Ectodermal cell (in vitro differentiated cells): ENCODE data around the gene TOX2.

Experiments
- H3K27ac ChIP-seq: 2 replicates; pipeline ENCODE4 v1.7.0; 2013; ENCODE audit warnings: mild to moderate bottlenecking, low read depth, low read length; ENCODE audit not compliant: insufficient read depth, poor library complexity, severe bottlenecking
- H3K27me3 ChIP-seq: 2 replicates; pipeline ENCODE4 v1.7.0; 2013; ENCODE audit warnings: mild to moderate bottlenecking, low read length; ENCODE audit not compliant: insufficient read depth, control insufficient read depth, poor library complexity, severe bottlenecking
- H3K36me3 ChIP-seq: one replicate; pipeline ENCODE4 v1.7.0; 2013; ENCODE audit warnings: low read length; ENCODE audit not compliant: control insufficient read depth, insufficient read depth
- H3K4me1 ChIP-seq: one replicate; pipeline ENCODE4 v1.7.0; 2013; ENCODE audit warnings: low read length; ENCODE audit not compliant: control insufficient read depth, insufficient read depth
- H3K4me3 ChIP-seq: 2 replicates; pipeline ENCODE4 v1.7.0; 2013; ENCODE audit warnings: low read depth, low read length, control low read depth; ENCODE audit not compliant: insufficient read depth
- H3K9me3 ChIP-seq: 2 replicates; pipeline ENCODE4 v1.7.0; 2013; ENCODE audit warnings: mild to moderate bottlenecking, low read length, moderate library complexity; ENCODE audit not compliant: control insufficient read depth
- WGBS, 2 experiments: methylation state at CpG; one replicate each; pipeline ENCODE4 v1.1.7; 2013; ENCODE audit warnings: missing lambda C conversion rate in 2 of 2; 5-methylcytosine and 5-hydroxymethylcytosine counted together

TOX2 gene

GRCh38 chr20:43900496-43900895 lies 14.2 kb upstream of the TOX2 start:
- H3K36me3 ChIP-seq = no peaks in the 10 kb centered on the region
- no peaks in the 10 kb centered on the region for H3K27me3 ChIP-seq
- peaks cover 38% of the 10 kb centered on the region for H3K4me1 ChIP-seq
- H3K4me3 ChIP-seq = no peak overlapping the region
- 18 to 21% methylated on average over 4 of the region's 4 CpGs for WGBS, 2 experiments
- no peaks in the 10 kb centered on the region for H3K9me3 ChIP-seq
- H3K27ac ChIP-seq = no peak overlapping the region

- Histone ChIP-seq H3K4me3 (no peak overlapping the region), H3K4me1 (peaks cover 38% of the 10 kb centered on the region), H3K36me3 (no peaks in the 10 kb centered on the region), H3K27me3 (no peaks in the 10 kb centered on the region), H3K27ac (no peak overlapping the region), H3K9me3 (no peaks in the 10 kb centered on the region)
- 95 to 96% methylated on average over 3 of the region's 3 CpGs for WGBS, 2 experiments
Observed at GRCh38 chr20:43901296-43901695, 13.4 kb upstream of the TOX2 start.

DNA sequence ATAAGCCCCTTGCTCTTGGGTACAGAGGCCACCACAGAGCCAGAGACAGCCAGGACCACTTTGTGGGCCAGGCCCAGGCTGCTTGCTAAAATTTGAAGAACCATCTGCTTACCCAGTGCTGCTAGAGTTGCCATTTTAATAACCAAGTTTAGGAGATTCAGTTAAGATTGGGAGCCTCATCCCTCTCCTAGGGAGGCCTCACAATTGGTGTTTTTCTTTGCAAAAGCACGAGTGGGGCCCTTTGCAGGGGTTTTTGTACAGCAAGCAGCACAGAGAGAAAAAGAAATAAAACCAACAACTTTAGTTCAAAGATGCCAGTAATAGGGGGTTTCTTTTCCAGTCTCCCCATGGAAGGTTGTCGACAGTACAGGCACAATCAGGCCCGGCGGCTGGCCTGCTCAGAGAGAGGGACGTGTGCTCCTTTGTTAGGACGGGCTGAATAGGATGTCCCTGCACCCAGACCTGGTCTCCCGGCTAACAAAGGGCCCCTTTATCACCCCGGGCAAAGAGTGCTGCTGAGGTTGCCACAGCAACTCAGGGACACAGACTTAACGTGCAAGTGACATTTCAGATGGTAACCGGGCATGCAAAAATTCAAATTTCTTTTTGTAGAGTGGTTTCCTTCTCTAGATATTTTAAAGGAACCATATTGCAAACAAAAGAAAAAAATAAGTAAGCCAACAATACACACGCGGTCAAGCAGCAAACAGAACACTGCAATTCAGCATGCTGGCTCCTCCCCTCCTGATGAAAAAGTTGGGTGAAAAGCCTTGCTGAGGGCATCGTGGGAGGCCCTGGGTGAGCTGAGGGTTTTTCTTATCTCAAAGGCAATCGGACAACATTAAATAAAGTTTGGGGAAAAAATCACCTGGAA lies 10.5 kb upstream of the TOX2 start:
- Histone ChIP-seq H3K9me3 (no peaks in the 10 kb centered on the region), H3K27me3 (no peaks in the 10 kb centered on the region), H3K36me3 (no peaks in the 10 kb centered on the region), H3K4me1 (peaks cover 37% of the 10 kb centered on the region), H3K4me3 (no peak overlapping the region), H3K27ac (peak overlapping the region; percentile 92)
- 18 to 23% methylated on average over 13 to 14 of the region's 14 CpGs for WGBS, 2 experiments

- Histone ChIP-seq H3K27me3 (no peaks in the 10 kb centered on the region), H3K36me3 (no peaks in the 10 kb centered on the region), H3K4me3 (no peak overlapping the region), H3K4me1 (peaks cover 31% of the 10 kb centered on the region), H3K27ac (no peak overlapping the region), H3K9me3 (no peaks in the 10 kb centered on the region)
- 89% methylated on average over 8 of the region's 8 CpGs for WGBS, 2 experiments
Observed at GRCh38 chr20:43904827-43905177, 9.8 kb upstream of the TOX2 start.

GRCh38 chr20:43906505-43907034 lies 8.1 kb upstream of the TOX2 start:
- Histone ChIP-seq H3K27ac (no peak overlapping the region), H3K36me3 (no peaks in the 10 kb centered on the region), H3K4me3 (no peak overlapping the region), H3K4me1 (peaks cover 20% of the 10 kb centered on the region), H3K27me3 (no peaks in the 10 kb centered on the region), H3K9me3 (no peaks in the 10 kb centered on the region)
- WGBS, 2 experiments = 92 to 93% methylated on average over 1 to 2 of the region's 2 CpGs

DNA sequence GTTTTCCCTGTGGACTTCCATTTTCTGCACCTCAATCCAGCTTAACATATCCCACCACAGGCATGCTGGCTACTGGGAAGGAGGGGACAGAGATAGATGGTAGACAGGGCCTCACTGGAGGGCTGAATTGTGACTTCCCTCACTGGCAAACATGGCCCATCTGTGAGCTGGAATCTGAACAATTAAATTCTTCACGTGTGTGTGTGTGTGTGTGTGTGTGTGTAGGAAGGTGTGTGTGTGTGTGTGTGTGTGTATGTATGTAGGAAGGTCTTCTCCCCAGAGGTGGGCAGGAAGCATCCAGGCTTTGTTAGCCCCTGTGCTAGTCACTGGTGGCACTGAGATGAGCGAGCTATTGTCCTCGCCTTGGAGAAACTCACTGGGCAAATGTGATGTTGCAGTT lies 5.4 kb upstream of the TOX2 start:
- Histone ChIP-seq H3K4me1 (peaks cover 9% of the 10 kb centered on the region), H3K4me3 (no peak overlapping the region), H3K9me3 (no peaks in the 10 kb centered on the region), H3K36me3 (no peaks in the 10 kb centered on the region), H3K27ac (no peak overlapping the region), H3K27me3 (peaks cover 5% of the 10 kb centered on the region)
- WGBS, 2 experiments = 72 to 73% methylated on average over 3 of the region's 3 CpGs

GRCh38 chr20:43909720-43910119 lies 4.9 kb upstream of the TOX2 start:
- Histone ChIP-seq H3K27me3 (peaks cover 6% of the 10 kb centered on the region), H3K9me3 (no peaks in the 10 kb centered on the region), H3K4me1 (peaks cover 4% of the 10 kb centered on the region), H3K4me3 (no peak overlapping the region), H3K27ac (no peak overlapping the region), H3K36me3 (no peaks in the 10 kb centered on the region)
- WGBS, 2 experiments = 81 to 88% methylated on average over 5 of the region's 5 CpGs

- no peak overlapping the region for H3K4me3 ChIP-seq
- peaks cover 15% of the 10 kb centered on the region for H3K27me3 ChIP-seq
- WGBS, 2 experiments = 81 to 82% methylated on average over 4 of the region's 4 CpGs
- no peaks in the 10 kb centered on the region for H3K9me3 ChIP-seq
- no peaks in the 10 kb centered on the region for H3K36me3 ChIP-seq
- H3K4me1 ChIP-seq = peaks cover 3% of the 10 kb centered on the region
- H3K27ac ChIP-seq = no peak overlapping the region
Observed at GRCh38 chr20:43910564-43910963, 4.1 kb upstream of the TOX2 start.

- WGBS, 2 experiments = 66 to 71% methylated on average over 2 of the region's 2 CpGs
- Histone ChIP-seq H3K27me3 (peaks cover 20% of the 10 kb centered on the region), H3K36me3 (no peaks in the 10 kb centered on the region), H3K4me1 (peaks cover 8% of the 10 kb centered on the region), H3K27ac (no peak overlapping the region), H3K4me3 (no peak overlapping the region), H3K9me3 (no peaks in the 10 kb centered on the region)
Observed at GRCh38 chr20:43911066-43911465, 3.6 kb upstream of the TOX2 start.

- no peak overlapping the region for H3K4me3 ChIP-seq
- H3K27ac ChIP-seq = no peak overlapping the region
- H3K9me3 ChIP-seq = no peaks in the 10 kb centered on the region
- no peaks in the 10 kb centered on the region for H3K36me3 ChIP-seq
- peaks cover 14% of the 10 kb centered on the region for H3K4me1 ChIP-seq
- 92 to 100% methylated on average over 3 of the region's 3 CpGs for WGBS, 2 experiments
- peaks cover 41% of the 10 kb centered on the region for H3K27me3 ChIP-seq
Observed at GRCh38 chr20:43913291-43914025, 1.2 kb upstream of the TOX2 start.
